ENCODE measurements around the gene HDGFL1. TPM values are rescaled to one million over a fixed set of nuclear protein-coding genes. Genes with fewer than 3 reads are reported as not detected.

Gene HDGFL1
- total and polyA plus RNA-seq, 2 of the 8 experiments (the other 6 are each of a cell fraction or from before 2014, with no cell fraction given), result not detected

- Histone ChIP-seq H3K79me2 (ENCODE audit: control insufficient read depth in 1 of 2, insufficient read depth in 2 of 2, low read length in 2 of 2) (no peaks in the 10 kb centered on the region), H3K14ac (ENCODE audit: insufficient read length) (no peak overlapping the region), H4K20me1 (replicated peaks in 1 of 2; ENCODE audit: control insufficient read depth in 1 of 2, insufficient read depth in 2 of 2, low read length in 2 of 2) (no peaks in the 10 kb centered on the region), H3K4me1 (replicated peaks in 1 of 4; ENCODE audit: control insufficient read depth in 3 of 4, insufficient read depth in 4 of 4, low read length in 3 of 4) (peaks cover 0 to 3% (median under 1%) of the 10 kb centered on the region in 4 experiments; a peak in 1 of 7 replicates), H2BK15ac (ENCODE audit: low read length) (no peak overlapping the region), H3K4me3 (ENCODE audit: extremely low read depth in 1 of 4, insufficient read depth in 2 of 4, low read depth in 3 of 4, low read length in 4 of 4) (no peak overlapping the region), H3K4me2 (ENCODE audit: insufficient read depth in 1 of 2, low read depth in 2 of 2, low read length in 2 of 2) (no peak overlapping the region), H3K9ac (replicated peaks in 1 of 4; ENCODE audit: extremely low read depth in 1 of 4, low read depth in 3 of 4, low read length in 3 of 4) (no peak overlapping the region), H2BK5ac (ENCODE audit: low read depth, low read length) (no peak overlapping the region), H3K36me3 (ENCODE audit: control insufficient read depth in 2 of 4, insufficient read depth in 4 of 4, low read length in 3 of 4) (no peaks in the 10 kb centered on the region), H3K79me1 (ENCODE audit: low read depth, low read length) (no peaks in the 10 kb centered on the region), H4K5ac (ENCODE audit: insufficient read length, low read depth, low read length) (no peak overlapping the region), H3K23me2 (ENCODE audit: low read depth, low read length) (no peaks in the 10 kb centered on the region), H4K8ac (ENCODE audit: extremely low read depth, insufficient read depth, low read length) (no peak overlapping the region), H3K56ac (replicated peaks; ENCODE audit: insufficient read length, low read depth, low read length) (no peak overlapping the region), H2BK12ac (ENCODE audit: low read depth, low read length) (no peak overlapping the region), H2BK20ac (ENCODE audit: low read length) (no peak overlapping the region), H3K23ac (ENCODE audit: insufficient read length) (no peak overlapping the region), H4K91ac (replicated peaks; ENCODE audit: insufficient read length, low read length) (no peak overlapping the region), H3K18ac (ENCODE audit: extremely low read depth, low read length) (no peak overlapping the region), H2AK5ac (ENCODE audit: low read depth, low read length) (no peak overlapping the region), H2BK120ac (replicated peaks; ENCODE audit: low read depth, low read length) (no peak overlapping the region), H3K4ac (replicated peaks; ENCODE audit: insufficient read length, low read depth, low read length) (no peak overlapping the region), H2AFZ (ENCODE audit: low read length) (no peak overlapping the region), H3K9me3 (ENCODE audit: insufficient read depth in 2 of 2, low read depth in 1 of 2, low read length in 1 of 2) (no peaks in the 10 kb centered on the region), H3K27ac (ENCODE audit: low read depth, low read length) (no peak overlapping the region), H3K27me3 (replicated peaks in 1 of 4; ENCODE audit: control insufficient read depth in 3 of 4, extremely low read depth in 1 of 4, insufficient read depth in 3 of 4, low read length in 3 of 4) (no peaks in the 10 kb centered on the region)
- CTCF ChIA-PET (ENCODE audit: partially characterized antibody), result interaction anchor here (0.6 kb wide), 2 partner anchors 31 to 303 kb away, joined by 3 to 5 read pairs; no protein-coding TSS in a partner anchor
- WGBS, 2 experiments (ENCODE audit: extremely low coverage in 1 of 2, insufficient coverage in 1 of 2, insufficient read length in 1 of 2, insufficient replicate concordance in 2 of 2, low coverage in 1 of 2, low lambda C conversion rate in 2 of 2, missing lambda C conversion rate in 1 of 2), result 95% methylated on average over 4 of the region's 4 CpGs; no CpG with 5 or more reads in 1 of the 2 experiments
- POLR2A ChIA-PET (ENCODE audit: partially characterized antibody), result interaction anchor here (0.6 kb wide), 1 partner anchor 988 kb away, joined by 3 read pairs; no protein-coding TSS in a partner anchor
- FAIRE-seq (no peak), DNase-seq (ENCODE audit: low read depth in 1 of 2, low spot score in 2 of 2) (no peak)
- TF ChIP-seq EZH2 (IDR thresholded peaks at IDR 0.05; ENCODE audit: low read depth, low read length, severe bottlenecking) (no peak), KDM4A (IDR thresholded peaks at IDR 0.05; ENCODE audit: low read depth, low read length, severe bottlenecking) (no peak), FOSL1 (IDR thresholded peaks at IDR 0.05; ENCODE audit: insufficient read depth, low read depth, low read length) (no peak), ATF3 (IDR thresholded peaks at IDR 0.05; ENCODE audit: insufficient read depth, low read depth, low read length) (no peak), KDM5A (IDR thresholded peaks at IDR 0.05; ENCODE audit: low read length) (no peak), POU5F1 (IDR thresholded peaks at IDR 0.05; ENCODE audit: low read depth, low read length) (no peak), RAD21 (IDR thresholded peaks at IDR 0.05 in 1 of 2, conservative IDR thresholded peaks at IDR 0.05 in 1 of 2; ENCODE audit: low read depth in 2 of 2, low read length in 2 of 2) (no peak), RNF2 (IDR thresholded peaks at IDR 0.05; ENCODE audit: borderline replicate concordance, low read depth, low read length, missing control alignments, poor library complexity, severe bottlenecking) (no peak), HDAC6 (IDR thresholded peaks at IDR 0.05; ENCODE audit: low read depth, low read length) (no peak), CBX5 (IDR thresholded peaks at IDR 0.05; ENCODE audit: low read depth, low read length) (no peak), TCF12 (IDR thresholded peaks at IDR 0.05; ENCODE audit: low read depth, low read length) (no peak)
Observed at GRCh38 chr6:22582417-22583205, 13.2 kb downstream of the HDGFL1 start.

Measured in H1 (cell line).